ENCODE data around the gene KRT75. TPM values are rescaled to one million over a fixed set of nuclear protein-coding genes. Genes with fewer than 3 reads are reported as not detected.

KRT75 gene
- total and polyA plus RNA-seq, 2 donors (not counting 3 experiments of a cell fraction or from before 2014, with no cell fraction given) = not detected

- TF ChIP-seq, protein P1, sequence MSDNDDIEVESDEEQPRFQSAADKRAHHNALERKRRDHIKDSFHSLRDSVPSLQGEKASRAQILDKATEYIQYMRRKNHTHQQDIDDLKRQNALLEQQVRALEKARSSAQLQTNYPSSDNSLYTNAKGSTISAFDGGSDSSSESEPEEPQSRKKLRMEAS (IDR thresholded peaks at IDR 0.05; ENCODE audit: insufficient read depth, insufficient read length) = no peak
- TF ChIP-seq MYC (IDR thresholded peaks at IDR 0.05; ENCODE audit: low read depth, low read length) (no peak), EZH2 (IDR thresholded peaks at IDR 0.05; ENCODE audit: borderline replicate concordance, low read depth, low read length, severe bottlenecking) (no peak), POLR2AphosphoS5 (IDR thresholded peaks at IDR 0.05; ENCODE audit: insufficient read depth, low read depth, low read length) (no peak), FOS (IDR thresholded peaks at IDR 0.05; ENCODE audit: borderline replicate concordance, insufficient read depth, low read length) (no peak), CTCF (IDR thresholded peaks at IDR 0.05; ENCODE audit: extremely low read depth in 1 of 2, insufficient read depth in 1 of 2, low read depth in 1 of 2, low read length in 2 of 2) (no peak), GATA2 (IDR thresholded peaks at IDR 0.05; ENCODE audit: insufficient read depth, insufficient read length, low read depth, low read length) (no peak), JUN (IDR thresholded peaks at IDR 0.05; ENCODE audit: borderline replicate concordance, insufficient read depth, insufficient read length, low read depth) (no peak), POLR2A (IDR thresholded peaks at IDR 0.05; ENCODE audit: low read depth, low read length) (no peak)
- H3K4me1 ChIP-seq (ENCODE audit: control insufficient read depth, extremely low read depth, insufficient read depth, low read length) = no peaks in the 10 kb centered on the region
- dilution Hi-C loops (cut with MboI; ENCODE audit: extremely low pct_ligation_motif_present, low sequenced_read_pairs) = no loop called here
- POLR2A ChIA-PET = no interaction called here
- CTCF ChIA-PET = interaction anchor here (1.2 to 2.7 kb wide), 3 partner anchors 12 to 481 kb away, joined by 4 to 9 read pairs (median 7); no protein-coding TSS in a partner anchor
- H3K27me3 ChIP-seq (ENCODE audit: control insufficient read depth in 2 of 2, insufficient read depth in 2 of 2, low read length in 2 of 2) = peaks cover 2 to 4% of the 10 kb centered on the region in 2 experiments
- no peak overlapping the region for H2AFZ ChIP-seq (ENCODE audit: low read depth, low read length)
- no peak overlapping the region for H3K4me2 ChIP-seq (ENCODE audit: insufficient read depth, low read length)
- no peak for DNase-seq (ENCODE audit: low read depth, low spot score)
- BruUV-seq (replicated peaks) = no TSS peak
- H3K79me2 ChIP-seq (ENCODE audit: control insufficient read depth, insufficient read depth, low read length) = no peaks in the 10 kb centered on the region
- no peaks in the 10 kb centered on the region for H4K20me1 ChIP-seq (replicated peaks; ENCODE audit: control insufficient read depth, extremely low read depth, insufficient read depth, low read length)
- intact Hi-C loops (cut with micrococcal nuclease) = loop anchor here (5.0 kb wide), 1 partner anchor 483 kb away; no protein-coding TSS in a partner anchor
- H3K9me3 ChIP-seq (replicated peaks; ENCODE audit: control insufficient read depth, insufficient read depth, low read length) = no peaks in the 10 kb centered on the region
- FAIRE-seq = no peak
- no peaks in the 10 kb centered on the region for H3K36me3 ChIP-seq (ENCODE audit: control insufficient read depth in 2 of 2, extremely low read depth in 1 of 2, insufficient read depth in 2 of 2, low read length in 2 of 2)
- H3K9ac ChIP-seq (replicated peaks; ENCODE audit: extremely low read depth, insufficient read depth, low read length) = no peak overlapping the region
- no peak overlapping the region for H3K4me3 ChIP-seq (replicated peaks in 1 of 3; ENCODE audit: insufficient read depth in 1 of 3, low read depth in 1 of 3, low read length in 3 of 3)
- no peak overlapping the region for H3K27ac ChIP-seq (ENCODE audit: insufficient read depth, low read depth, low read length)
- H3K9me1 ChIP-seq (replicated peaks; ENCODE audit: control insufficient read depth, extremely low read depth, insufficient read depth, low read length) = no peaks in the 10 kb centered on the region
Measured at GRCh38 chr12:52389313-52390207, 44.6 kb downstream of the KRT75 start.

All from endothelial cell of umbilical vein (primary cell).